H9 (cell line): ENCODE results near the gene BNIP1. TPM values are rescaled to one million over a fixed set of nuclear protein-coding genes. Genes with fewer than 3 reads are reported as not detected.

Experiments used
- DNase-seq: peaks from one replicate; pipeline ENCODE4 v3.0.0-alpha.2; 2017
- H2AFZ ChIP-seq: one replicate; pipeline ENCODE4 v1.6.1; 2013; ENCODE audit warnings: mild to moderate bottlenecking, low read length, control low read depth, moderate library complexity
- H2AK5ac ChIP-seq: 2 replicates; pipeline ENCODE4 v1.6.1; 2013; ENCODE audit warnings: low read length, control low read depth, mixed read lengths; ENCODE audit not compliant: insufficient read length
- H2BK120ac ChIP-seq: one replicate; pipeline ENCODE4 v1.6.1; 2013; ENCODE audit warnings: low read depth, mild to moderate bottlenecking, low read length, control low read depth, inconsistent platforms; ENCODE audit not compliant: poor library complexity, severe bottlenecking
- H2BK12ac ChIP-seq: 2 replicates; pipeline ENCODE4 v1.6.1; 2013; ENCODE audit warnings: low read length, control low read depth, mixed read lengths, low read depth; ENCODE audit not compliant: insufficient read length
- H2BK15ac ChIP-seq: 2 replicates; pipeline ENCODE4 v1.6.1; 2013; ENCODE audit warnings: low read depth, low read length, control low read depth
- H2BK20ac ChIP-seq: one replicate; pipeline ENCODE4 v1.6.1; 2013; ENCODE audit warnings: low read depth, mild to moderate bottlenecking, low read length, control low read depth, inconsistent platforms; ENCODE audit not compliant: poor library complexity, severe bottlenecking
- H2BK5ac ChIP-seq: 2 replicates; pipeline ENCODE4 v1.6.1; 2013; ENCODE audit warnings: low read length, control low read depth, mixed read lengths; ENCODE audit not compliant: insufficient read length
- H3K14ac ChIP-seq: 2 replicates; pipeline ENCODE4 v1.6.1; 2013; ENCODE audit warnings: low read length, control low read depth; ENCODE audit not compliant: insufficient read depth
- H3K18ac ChIP-seq: 2 replicates; pipeline ENCODE4 v1.6.1; 2013; ENCODE audit warnings: low read depth, mild to moderate bottlenecking, mixed read lengths, low read length, control low read depth; ENCODE audit not compliant: insufficient read length
- H3K23ac ChIP-seq: 2 replicates; pipeline ENCODE4 v1.6.1; 2013; ENCODE audit warnings: low read length, control low read depth, mixed read lengths, low read depth; ENCODE audit not compliant: insufficient read length
- H3K23me2 ChIP-seq: 2 replicates; pipeline ENCODE4 v1.6.1; 2013; ENCODE audit warnings: low read depth, mild to moderate bottlenecking, mixed read lengths, low read length, control low read depth; ENCODE audit not compliant: insufficient read length, poor library complexity, severe bottlenecking
- H3K27ac ChIP-seq: 2 replicates; pipeline ENCODE4 v1.5.1; 2013; ENCODE audit warnings: low read length, control low read depth, mixed read lengths, low read depth; ENCODE audit not compliant: insufficient read length
- H3K27me3 ChIP-seq: 2 replicates; pipeline ENCODE4 v1.6.1; 2013; ENCODE audit warnings: low read length, control low read depth, inconsistent platforms; ENCODE audit not compliant: insufficient read depth
- H3K4ac ChIP-seq: 2 replicates; pipeline ENCODE4 v1.6.1; 2013; ENCODE audit warnings: low read depth, mild to moderate bottlenecking, control low read depth, inconsistent platforms, low read length, moderate library complexity
- H3K4me1 ChIP-seq: 2 replicates; pipeline ENCODE4 v1.6.1; 2013; ENCODE audit warnings: low read length, control low read depth, inconsistent platforms; ENCODE audit not compliant: insufficient read depth
- H3K4me2 ChIP-seq: 2 replicates; pipeline ENCODE4 v1.6.1; 2013; ENCODE audit warnings: low read length, control low read depth, mixed read lengths; ENCODE audit not compliant: insufficient read length, insufficient read depth
- H3K56ac ChIP-seq: 2 replicates; pipeline ENCODE4 v1.6.1; 2013; ENCODE audit warnings: low read depth, mild to moderate bottlenecking, mixed read lengths, low read length, control low read depth; ENCODE audit not compliant: insufficient read length
- H3K79me1 ChIP-seq: 2 replicates; pipeline ENCODE4 v1.6.1; 2013; ENCODE audit warnings: low read depth, mild to moderate bottlenecking, moderate library complexity, low read length, control low read depth, inconsistent platforms; ENCODE audit not compliant: insufficient read depth, poor library complexity, severe bottlenecking
- H3K79me2 ChIP-seq: 2 replicates; pipeline ENCODE4 v1.6.1; 2013; ENCODE audit warnings: low read length, control low read depth, inconsistent platforms; ENCODE audit not compliant: insufficient read depth
- H3K9ac ChIP-seq: 2 replicates; pipeline ENCODE4 v1.6.1; 2013; ENCODE audit warnings: low read length, control low read depth, mixed read lengths; ENCODE audit not compliant: insufficient read length; ENCODE audit errors: extremely low read depth
- H3K9me3 ChIP-seq: one replicate; pipeline ENCODE4 v1.6.1; 2013; ENCODE audit warnings: low read depth, low read length, inconsistent platforms; ENCODE audit not compliant: control insufficient read depth
- H3T11ph ChIP-seq: one replicate; pipeline ENCODE4 v1.6.1; 2013; ENCODE audit warnings: mild to moderate bottlenecking, low read length, control low read depth, inconsistent platforms
- H4K20me1 ChIP-seq: one replicate; pipeline ENCODE4 v1.6.1; 2013; ENCODE audit not compliant: control insufficient read depth, insufficient read length, insufficient read depth
- H4K5ac ChIP-seq: 2 replicates; pipeline ENCODE4 v1.6.1; 2013; ENCODE audit warnings: low read depth, mild to moderate bottlenecking, mixed read lengths, low read length, control low read depth; ENCODE audit not compliant: insufficient read length
- H4K8ac ChIP-seq: replicated peaks from 2 replicates; pipeline ENCODE4 v1.6.1; 2013; ENCODE audit warnings: low read length, control low read depth, mixed read lengths, low read depth; ENCODE audit not compliant: insufficient read length
- H4K91ac ChIP-seq: 2 replicates; pipeline ENCODE4 v1.6.1; 2013; ENCODE audit warnings: low read depth, mild to moderate bottlenecking, moderate library complexity, mixed read lengths, low read length, control low read depth; ENCODE audit not compliant: insufficient read length
- H3K27ac Mint-ChIP-seq, 3 experiments: 2 replicates in 2 of 3; 3 replicates in 1 of 3; pipeline ENCODE4 v1.8.0; 2020 to 2021; ENCODE audit warnings: mixed read lengths in 3 of 3, mild to moderate bottlenecking in 1 of 3, moderate library complexity in 1 of 3
- H3K27me3 Mint-ChIP-seq: 2 replicates; pipeline ENCODE4 v1.8.0; 2021; ENCODE audit warnings: low read depth, mild to moderate bottlenecking, moderate library complexity, mixed read lengths
- H3K36me3 Mint-ChIP-seq, 3 experiments: 2 replicates in 2 of 3; 3 replicates in 1 of 3; pipeline ENCODE4 v1.8.0; 2020 to 2021; ENCODE audit warnings: low read depth in 3 of 3, mixed read lengths in 3 of 3; ENCODE audit not compliant: insufficient read depth in 1 of 3
- H3K4me1 Mint-ChIP-seq, 2 experiments: 2 replicates each; pipeline ENCODE4 v1.8.0; 2020; ENCODE audit warnings: mixed read lengths in 2 of 2
- H3K4me3 Mint-ChIP-seq, 2 experiments: 2 replicates in 1 of 2; 3 replicates in 1 of 2; pipeline ENCODE4 v1.8.0; 2020 to 2021; ENCODE audit warnings: mild to moderate bottlenecking in 2 of 2, mixed read lengths in 2 of 2, moderate library complexity in 1 of 2
- H3K9me3 Mint-ChIP-seq, 2 experiments: 2 replicates in 1 of 2; 3 replicates in 1 of 2; pipeline ENCODE4 v1.8.0; 2020; ENCODE audit warnings: mild to moderate bottlenecking in 2 of 2, mixed read lengths in 2 of 2, moderate library complexity in 1 of 2
- CTCF ChIP-seq: fragments of 200-600 bp; sonication (generic); conservative IDR thresholded peaks from 3 replicates; pipeline ENCODE4 v1.8.0; 2021; ENCODE audit warnings: antibody characterized with exemption, mild to moderate bottlenecking
- WGBS: extraction: QIAGEN DNeasy Blood & Tissue Kit; methylation state at CpG from one replicate; pipeline ENCODE4 v1.1.7; 2013; ENCODE audit warnings: missing lambda C conversion rate, low lambda C conversion rate, mixed read lengths; ENCODE audit not compliant: insufficient read length; ENCODE audit errors: extremely low coverage; 5-methylcytosine and 5-hydroxymethylcytosine counted together
- total RNA-seq: library from RNA; stranded (reverse); gene quantifications from 2 replicates; pipeline ENCODE4 v1.2.1, GENCODE V29; 2021

The BNIP1 gene
- total RNA-seq, 1 experiment from 2014 or later = 8.8 TPM

GRCh38 chr5:173155912-173156311 lies 11.6 kb downstream of the BNIP1 start:
- H3K27ac Mint-ChIP-seq = no peak overlapping the region; a peak in 1 of 7 replicates
- H3K79me1 ChIP-seq = no peaks in the 10 kb centered on the region
- H3K79me2 ChIP-seq = no peaks in the 10 kb centered on the region
- H4K20me1 ChIP-seq = no peaks in the 10 kb centered on the region
- DNase-seq = no peak
- H3K36me3 Mint-ChIP-seq = peaks cover 2 to 37% (median 20%) of the 10 kb centered on the region in 3 experiments; a peak in 5 of 7 replicates
- H3K23me2 ChIP-seq = no peaks in the 10 kb centered on the region
- H3K27me3 Mint-ChIP-seq = no peaks in the 10 kb centered on the region
- H3K9me3 ChIP-seq = no peaks in the 10 kb centered on the region
- no peak overlapping the region for H3K4ac ChIP-seq
- no peak overlapping the region for H3K18ac ChIP-seq
- no peak overlapping the region for H3K23ac ChIP-seq
- no peak overlapping the region for H2BK12ac ChIP-seq
- H3K27ac ChIP-seq = no peak overlapping the region
- no peak overlapping the region for H2BK120ac ChIP-seq
- H3K4me3 Mint-ChIP-seq = no peak overlapping the region
- no peak overlapping the region for H3K56ac ChIP-seq
- no peak overlapping the region for H2BK20ac ChIP-seq
- TF ChIP-seq CTCF = no peak
- H2AFZ ChIP-seq = no peak overlapping the region
- H3K14ac ChIP-seq = no peak overlapping the region
- no peak overlapping the region for H3T11ph ChIP-seq
- H3K9ac ChIP-seq = no peak overlapping the region
- H2BK15ac ChIP-seq = no peak overlapping the region
- WGBS = no CpG with 5 or more reads among the region's 2 CpGs
- H4K8ac ChIP-seq = no peak overlapping the region
- H3K4me1 Mint-ChIP-seq = no peaks in the 10 kb centered on the region
- H3K27me3 ChIP-seq = no peaks in the 10 kb centered on the region
- H2AK5ac ChIP-seq = no peak overlapping the region
- H3K4me1 ChIP-seq = no peaks in the 10 kb centered on the region
- no peak overlapping the region for H2BK5ac ChIP-seq
- no peak overlapping the region for H4K5ac ChIP-seq
- H4K91ac ChIP-seq = no peak overlapping the region
- no peaks in the 10 kb centered on the region for H3K9me3 Mint-ChIP-seq
- H3K4me2 ChIP-seq = no peak overlapping the region
